NT2/D1 (cell line): Measurements from ENCODE around the gene RSAD2.

ENCODE experiments used
- SUZ12 ChIP-seq: IDR thresholded peaks from 2 replicates; pipeline ENCODE4 v1.6.1; 2011; ENCODE audit not compliant: insufficient read length, insufficient read depth; ENCODE audit errors: extremely low read depth
- YY1 ChIP-seq: IDR thresholded peaks from 2 replicates; pipeline ENCODE4 v1.6.1; 2011; ENCODE audit not compliant: insufficient read length, insufficient read depth
- ZNF274 ChIP-seq: IDR thresholded peaks from 2 replicates; pipeline ENCODE4 v1.6.1; 2011; ENCODE audit warnings: mild to moderate bottlenecking, low read depth, low read length

- TF ChIP-seq SUZ12: no peak
- TF ChIP-seq ZNF274: no peak
- no peak for TF ChIP-seq YY1
These were observed 5.2 kb upstream of the RSAD2 start for GRCh38 chr2:6872394-6872793.
